Gastrocnemius medialis (tissue), 4 donors: ENCODE data around the gene SERPINH1. TPM values are rescaled to one million over a fixed set of nuclear protein-coding genes. Genes with fewer than 3 reads are reported as not detected.

Experiments
- ATAC-seq, 2 donors: fragments of 150-250 bp; one replicate each; pipeline ENCODE4 v1.9.1; 2016
- DNase-seq, 2 donors: peaks; one replicate each; pipeline ENCODE4 v3.0.0-alpha.2; 2019
- H3K27ac ChIP-seq, 4 donors: fragments of 200-600 bp; sonication (generic); 1 replicate in 1 of 4; 2 replicates in 3 of 4; pipeline ENCODE4 v1.5.1; 2016 to 2018; ENCODE audit warnings: mild to moderate bottlenecking in 2 of 4, moderate library complexity in 1 of 4
- H3K27me3 ChIP-seq, 3 donors: fragments of 200-600 bp; sonication (generic) in 2 of 3; 1 replicate in 1 of 3; 2 replicates in 2 of 3; pipeline versions ENCODE4 v1.5.1 to v1.6.0; 2016 to 2019; ENCODE audit warnings: mild to moderate bottlenecking in 1 of 3, moderate library complexity in 1 of 3
- H3K36me3 ChIP-seq, 2 donors: fragments of 200-600 bp; sonication (generic) in 1 of 2; one replicate each; pipeline ENCODE4 v1.5.1; 2017 to 2018
- H3K4me1 ChIP-seq, 2 donors: fragments of 200-600 bp; sonication (generic) in 1 of 2; one replicate each; pipeline ENCODE4 v1.5.1; 2016 to 2017; ENCODE audit warnings: mild to moderate bottlenecking in 2 of 2
- H3K4me3 ChIP-seq, 4 donors: fragments of 200-600 bp; sonication (generic) in 3 of 4; 1 replicate in 1 of 4; 2 replicates in 3 of 4; pipeline ENCODE4 v1.5.1; 2016 to 2019; ENCODE audit warnings: mild to moderate bottlenecking in 2 of 4
- H3K9me3 ChIP-seq, 3 donors: fragments of 200-600 bp; sonication (generic) in 2 of 3; 1 replicate in 1 of 3; 2 replicates in 2 of 3; pipeline ENCODE4 v1.5.1; 2016 to 2019
- POLR2A ChIP-seq, 2 donors: fragments of 450-650 bp; IDR thresholded peaks; one replicate each; pipeline ENCODE4 v1.6.1; 2017; ENCODE audit warnings: antibody characterized with exemption in 2 of 2, mild to moderate bottlenecking in 2 of 2, moderate library complexity in 2 of 2
- in situ Hi-C, 4 donors: fragments of 200-750 bp; cut with MboI; loops; one replicate each; pipeline versions ENCODE4 v1.15.0 to v1.8.0; 2017; ENCODE audit warnings: low sequenced_read_pairs in 4 of 4
- intact Hi-C: fragments of 100-400 bp; cut with DNase I; formaldehyde crosslinking; loops from one replicate; pipeline ENCODE4 v1.15.1; 2023; ENCODE audit warnings: low total_unique reads
- total RNA-seq, 4 donors: library from RNA; depleted of rRNA; stranded (reverse); fragments of >200 nt; gene quantifications; one replicate each; pipeline versions ENCODE4 v1.1.0 to v1.2.3, GENCODE V29; 2016
- TF ChIP-seq, protein P1 (sequence below), 5 experiments: fragments of 450-650 bp in 3 of 5; fragments of 200-600 bp in 2 of 5; sonication (generic) in 2 of 5; IDR thresholded peaks in 4 of 5; conservative IDR thresholded peaks in 1 of 5; 1 replicate in 4 of 5; 2 replicates in 1 of 5; pipeline ENCODE4 v1.5.1; 2016 to 2019; ENCODE audit warnings: antibody characterized with exemption in 5 of 5, mild to moderate bottlenecking in 3 of 5, moderate library complexity in 3 of 5

The SERPINH1 gene
- total RNA-seq, 4 donors from 2014 or later: 18.5 to 42.4 (median 34.8) TPM

DNA sequence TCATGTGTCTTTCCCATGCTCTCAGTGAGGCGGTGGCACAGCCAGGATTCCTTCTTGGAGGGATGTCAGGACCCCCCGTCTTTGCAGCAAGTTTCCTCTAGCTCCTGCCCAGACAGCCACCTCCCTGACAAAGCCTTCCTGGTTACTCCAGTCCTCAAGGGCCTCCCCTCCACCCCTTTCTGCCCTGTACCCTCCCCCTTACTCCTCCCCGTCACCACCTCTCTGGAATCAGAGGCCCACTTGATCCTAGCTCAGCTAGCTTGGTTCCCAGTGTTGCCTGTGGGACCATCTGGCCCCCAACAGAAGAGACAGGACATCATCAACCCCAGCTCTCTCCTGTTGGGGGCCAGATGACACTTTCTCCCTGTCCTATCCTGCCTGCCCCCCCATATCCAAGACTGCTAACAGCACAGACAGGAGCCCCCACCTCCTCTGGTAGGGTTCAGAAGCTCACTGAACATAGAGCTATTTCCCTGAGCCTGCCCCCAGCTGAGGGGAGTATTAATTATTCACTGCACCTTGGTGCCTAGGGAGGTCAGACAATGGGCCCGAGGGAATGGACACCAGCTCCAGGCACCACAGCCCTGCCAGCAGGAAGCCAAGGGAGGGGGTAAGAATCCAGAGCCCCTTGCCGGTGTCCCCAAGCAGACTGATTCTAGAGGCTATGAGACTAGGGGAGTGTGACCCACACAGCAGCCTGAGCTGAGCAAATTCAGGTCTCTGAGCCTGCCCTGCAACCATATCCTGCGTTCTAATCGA is 39.6 kb upstream of the SERPINH1 start:
- Histone ChIP-seq H3K4me3 (no peak overlapping the region), H3K9me3 (no peaks in the 10 kb centered on the region), H3K36me3 (no peaks in the 10 kb centered on the region), H3K27me3 (no peaks in the 10 kb centered on the region), H3K4me1 (peaks cover 28 to 39% of the 10 kb centered on the region in 2 donors), H3K27ac (no peak overlapping the region)
- in situ Hi-C loops (no loop called here), intact Hi-C loops (no loop called here)
- ATAC-seq (no peak), DNase-seq (no peak)
- no peak for TF ChIP-seq POLR2A (IDR thresholded peaks at IDR 0.05)
- TF ChIP-seq, protein P1, sequence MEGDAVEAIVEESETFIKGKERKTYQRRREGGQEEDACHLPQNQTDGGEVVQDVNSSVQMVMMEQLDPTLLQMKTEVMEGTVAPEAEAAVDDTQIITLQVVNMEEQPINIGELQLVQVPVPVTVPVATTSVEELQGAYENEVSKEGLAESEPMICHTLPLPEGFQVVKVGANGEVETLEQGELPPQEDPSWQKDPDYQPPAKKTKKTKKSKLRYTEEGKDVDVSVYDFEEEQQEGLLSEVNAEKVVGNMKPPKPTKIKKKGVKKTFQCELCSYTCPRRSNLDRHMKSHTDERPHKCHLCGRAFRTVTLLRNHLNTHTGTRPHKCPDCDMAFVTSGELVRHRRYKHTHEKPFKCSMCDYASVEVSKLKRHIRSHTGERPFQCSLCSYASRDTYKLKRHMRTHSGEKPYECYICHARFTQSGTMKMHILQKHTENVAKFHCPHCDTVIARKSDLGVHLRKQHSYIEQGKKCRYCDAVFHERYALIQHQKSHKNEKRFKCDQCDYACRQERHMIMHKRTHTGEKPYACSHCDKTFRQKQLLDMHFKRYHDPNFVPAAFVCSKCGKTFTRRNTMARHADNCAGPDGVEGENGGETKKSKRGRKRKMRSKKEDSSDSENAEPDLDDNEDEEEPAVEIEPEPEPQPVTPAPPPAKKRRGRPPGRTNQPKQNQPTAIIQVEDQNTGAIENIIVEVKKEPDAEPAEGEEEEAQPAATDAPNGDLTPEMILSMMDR (IDR thresholded peaks at IDR 0.05 in 4 of 5, conservative IDR thresholded peaks at IDR 0.05 in 1 of 5): no peak

DNA sequence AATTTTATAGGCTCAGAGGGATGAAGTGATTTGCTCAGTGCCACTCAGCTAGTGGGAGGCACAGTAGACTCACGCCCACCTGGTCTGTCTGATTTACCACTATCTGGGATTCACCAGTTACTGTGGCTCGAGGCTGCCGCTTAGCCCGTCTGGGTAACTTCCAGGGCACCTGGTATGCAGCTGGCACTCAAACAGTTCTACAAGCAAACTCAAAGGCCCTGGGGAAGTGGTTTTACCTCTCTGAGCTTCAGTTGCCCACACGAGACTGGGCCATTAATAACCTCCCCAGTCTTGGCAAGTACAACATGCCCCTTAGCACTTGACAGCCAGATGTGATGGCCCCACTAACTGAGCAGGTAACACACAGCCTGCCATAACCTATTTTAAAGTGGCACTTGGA is 38.9 kb upstream of the SERPINH1 start:
- H3K27ac ChIP-seq: no peak overlapping the region
- DNase-seq: no peak
- no peaks in the 10 kb centered on the region for H3K36me3 ChIP-seq
- TF ChIP-seq POLR2A (IDR thresholded peaks at IDR 0.05): no peak
- intact Hi-C loops: no loop called here
- no peaks in the 10 kb centered on the region for H3K9me3 ChIP-seq
- no peak for ATAC-seq
- H3K4me3 ChIP-seq: no peak overlapping the region
- peaks cover 28 to 39% of the 10 kb centered on the region in 2 donors for H3K4me1 ChIP-seq
- in situ Hi-C loops: no loop called here
- H3K27me3 ChIP-seq: no peaks in the 10 kb centered on the region

DNA sequence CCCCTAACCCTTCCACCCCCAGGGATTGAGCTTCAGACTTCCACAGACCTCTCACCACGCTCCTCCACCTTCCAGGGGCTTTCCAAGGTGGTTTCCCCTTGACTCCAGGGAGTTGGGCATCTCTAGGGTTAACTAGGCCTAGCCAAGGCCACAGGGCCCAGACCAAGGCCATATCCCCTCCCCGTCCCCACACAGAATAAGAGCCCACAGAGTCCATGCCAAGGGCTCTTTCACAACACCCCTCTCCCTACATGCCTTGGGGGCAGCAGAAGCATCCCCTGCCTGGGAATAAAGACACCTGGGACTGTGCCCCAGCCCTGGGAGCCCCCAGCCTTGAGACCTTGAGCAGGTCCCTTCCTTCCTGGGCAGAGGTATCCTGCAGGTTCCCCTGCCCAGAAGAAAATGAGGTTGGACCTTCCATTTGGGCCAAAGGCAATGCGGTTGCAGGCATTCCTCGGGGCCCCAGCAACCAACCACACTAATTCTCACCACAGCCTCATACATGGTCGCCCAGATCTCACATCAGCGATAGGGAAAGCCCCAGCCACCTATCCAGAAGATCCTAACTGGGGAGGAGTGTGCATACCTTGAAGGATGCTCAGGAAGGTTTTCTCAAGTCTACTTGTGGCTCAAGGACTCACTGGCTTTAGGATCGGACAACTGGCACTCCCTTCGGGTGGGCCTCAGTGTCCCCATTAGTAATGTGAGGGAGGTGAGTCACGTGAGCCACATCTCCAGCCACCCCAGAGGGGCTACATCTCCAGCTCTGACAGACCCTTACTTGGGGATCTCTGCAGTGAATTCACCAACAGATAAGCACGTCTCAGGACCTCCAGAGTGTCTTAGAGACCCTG is 38.0 kb upstream of the SERPINH1 start:
- H3K9me3 ChIP-seq: no peaks in the 10 kb centered on the region
- in situ Hi-C loops (no loop called here), intact Hi-C loops (no loop called here)
- H3K4me1 ChIP-seq: peaks cover 28 to 38% of the 10 kb centered on the region in 2 donors
- no peaks in the 10 kb centered on the region for H3K36me3 ChIP-seq
- no peak for ATAC-seq
- peak overlapping the region; percentile 66 to 92 (median 73) for H3K4me3 ChIP-seq
- H3K27me3 ChIP-seq: no peaks in the 10 kb centered on the region
- TF ChIP-seq, protein P1 (IDR thresholded peaks at IDR 0.05 in 4 of 5, conservative IDR thresholded peaks at IDR 0.05 in 1 of 5): no peak
- TF ChIP-seq POLR2A (IDR thresholded peaks at IDR 0.05): no peak
- DNase-seq: no peak
- H3K27ac ChIP-seq: no peak overlapping the region

DNA sequence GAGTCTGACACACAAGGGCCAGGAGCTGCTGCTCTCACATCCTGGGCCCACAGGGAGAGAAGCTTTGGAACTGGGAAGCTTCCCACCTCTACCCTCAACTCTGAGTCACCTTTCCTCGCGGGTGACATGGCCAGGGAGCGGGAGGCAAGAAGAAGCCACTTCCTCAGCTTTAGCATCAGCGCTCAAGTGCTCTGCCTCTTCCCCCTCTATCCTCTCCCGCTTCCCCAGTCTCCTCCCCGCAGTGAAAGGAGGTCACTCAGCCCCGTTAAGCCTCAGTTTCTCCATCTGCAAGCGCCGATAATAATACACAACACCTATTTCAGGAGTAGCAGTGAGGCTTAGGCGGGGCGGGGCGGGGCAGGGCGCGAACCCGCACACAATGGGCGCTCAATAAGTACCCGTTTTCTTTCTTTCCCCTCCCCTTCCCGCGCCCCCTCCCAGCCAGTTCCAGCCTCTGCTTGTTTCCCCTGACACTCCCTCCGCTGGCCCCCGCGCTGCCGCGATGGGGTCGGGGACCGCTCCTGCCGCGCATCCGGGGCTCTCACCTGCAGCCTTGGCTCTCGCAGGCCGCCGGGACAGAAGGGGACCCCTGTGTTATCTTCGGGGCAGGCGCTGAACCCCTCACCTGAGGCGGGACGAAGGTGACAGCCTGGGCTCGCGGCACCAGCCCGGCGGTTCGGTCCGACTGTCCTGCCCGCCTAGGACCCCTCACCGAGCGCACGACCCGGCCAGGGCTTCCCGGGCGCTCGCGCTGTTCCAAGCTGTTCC is 37.2 kb upstream of the SERPINH1 start:
- Histone ChIP-seq H3K9me3 (no peaks in the 10 kb centered on the region), H3K4me1 (peaks cover 28 to 30% of the 10 kb centered on the region in 2 donors), H3K27ac (peak overlapping the region in 3 of 4 donors; percentile 46 to 68 (median 48)), H3K4me3 (peak overlapping the region; percentile 66 to 92 (median 73)), H3K36me3 (no peaks in the 10 kb centered on the region), H3K27me3 (no peaks in the 10 kb centered on the region)
- intact Hi-C loops: loop anchor here (1.0 to 5.0 kb wide), 2 partner anchors 49 to 248 kb away; no protein-coding TSS in a partner anchor
- in situ Hi-C loops: loop anchor here in 2 of 4 donors (25.0 kb wide), 1 partner anchor 238 kb away; no protein-coding TSS in a partner anchor
- ATAC-seq (peak; percentile 3 to 10), DNase-seq (no peak)
- TF ChIP-seq, protein P1 (IDR thresholded peaks at IDR 0.05 in 4 of 5, conservative IDR thresholded peaks at IDR 0.05 in 1 of 5): no peak
